Breast epithelium (tissue), 3 donors: ENCODE data around the gene PDGFRA.
"Not testable (repeated sequence)": the region's sequence is repeated elsewhere in the genome, so short reads cannot be mapped to it uniquely, and the experiment has no call there.

Experiments
- CTCF ChIP-seq, 3 donors: fragments of 450-650 bp; IDR thresholded peaks; one replicate each; pipeline ENCODE4 v1.5.1; 2016 to 2017; ENCODE audit warnings: antibody characterized with exemption in 3 of 3, mild to moderate bottlenecking in 3 of 3, moderate library complexity in 3 of 3
- POLR2AphosphoS5 ChIP-seq, 3 donors: sonication (generic); formaldehyde crosslinking; IDR thresholded peaks; one replicate each; pipeline ENCODE4 v1.6.1; 2017; ENCODE audit warnings: antibody characterized with exemption in 3 of 3

- TF ChIP-seq CTCF, POLR2AphosphoS5 (IDR thresholded peaks at IDR 0.05): not testable (repeated sequence)
Observed at GRCh38 chr4:54252312-54252711, 23.2 kb downstream of the PDGFRA start.
